ENCODE results near the gene FCRL6. TPM values are rescaled to one million over a fixed set of nuclear protein-coding genes. Genes with fewer than 3 reads are reported as not detected.

FCRL6 gene
- total RNA-seq, 2 experiments from 2014 or later: 0.42 to 0.76 TPM

Other genes with a start within 250 kb of the FCRL6 start
- gene APCS, start 214.5 kb upstream of the FCRL6 start, total RNA-seq: not detected
- gene CRP, start 87.8 kb upstream of the FCRL6 start, total RNA-seq: not detected
- 10 to 100 TPM; 21.9 to 26.5 TPM for gene DUSP23, start 21.4 kb upstream of the FCRL6 start, total RNA-seq
- 1 to 10 TPM in 1 of 2 experiments, under 1 TPM in 1; 0.73 to 1.3 TPM for gene SLAMF8, start 24.5 kb downstream of the FCRL6 start, total RNA-seq
- gene VSIG8, start 60.3 kb downstream of the FCRL6 start, total RNA-seq: not detected
- under 1 TPM; 0.34 to 0.79 TPM for gene CFAP45, start 97.8 kb downstream of the FCRL6 start, total RNA-seq
- gene TAGLN2, start 123.1 kb downstream of the FCRL6 start, total RNA-seq: 100 to 1,000 TPM; 476 to 510 TPM
- gene IGSF9, start 143.3 kb downstream of the FCRL6 start, total RNA-seq: not detected
- not detected for gene SLAMF9, start 151.9 kb downstream of the FCRL6 start, total RNA-seq
- 1 to 10 TPM; 4.2 to 4.5 TPM for gene PIGM, start 229.6 kb downstream of the FCRL6 start, total RNA-seq

All from activated CD8-positive, alpha-beta T cell treated with anti-CD3 and anti-CD28 coated beads, Interleukin-2, amount 10 ng/mL, durations not matched to agents 7 days and 5 days (primary cell).